Activated CD4-positive, alpha-beta T cell treated with anti-CD3 and anti-CD28 coated beads, Interleukin-2, amount 50 U/mL, for 48 hours (primary cell): ENCODE data around the gene AOPEP.
"Not testable (repeated sequence)": the region's sequence is repeated elsewhere in the genome, so short reads cannot be mapped to it uniquely, and the experiment has no call there.

Source experiments
- DNase-seq, 2 experiments: peaks; one replicate each; pipeline ENCODE4 v3.0.0-alpha.2; 2020

The AOPEP gene

GRCh38 chr9:95003689-95004410 lies 277.4 kb downstream of the AOPEP start:
- DNase-seq = peak; percentile 12 to 35

GRCh38 chr9:95004411-95005277 lies 278.1 kb downstream of the AOPEP start:
- DNase-seq = peak; percentile 41 to 49

- no peak for DNase-seq
Observed at GRCh38 chr9:95005278-95006143, 279.0 kb downstream of the AOPEP start.

- DNase-seq = no peak
Observed at GRCh38 chr9:95007226-95007869, 280.8 kb downstream of the AOPEP start.

GRCh38 chr9:95008151-95008771 lies 281.8 kb downstream of the AOPEP start:
- peak in 1 of 2 experiments; percentile 15 for DNase-seq

GRCh38 chr9:95009459-95009858 lies 283.0 kb downstream of the AOPEP start:
- no peak for DNase-seq

GRCh38 chr9:95010431-95010838 lies 283.9 kb downstream of the AOPEP start:
- no peak for DNase-seq

GRCh38 chr9:95012035-95012708 lies 285.7 kb downstream of the AOPEP start:
- DNase-seq = no peak

- no peak for DNase-seq
Observed at GRCh38 chr9:95012902-95013301, 286.4 kb downstream of the AOPEP start.

- DNase-seq = no peak
Observed at GRCh38 chr9:95014917-95015316, 288.4 kb downstream of the AOPEP start.

- no peak for DNase-seq
Observed at GRCh38 chr9:95015569-95015968, 289.1 kb downstream of the AOPEP start.

GRCh38 chr9:95017062-95017461 lies 290.6 kb downstream of the AOPEP start:
- no peak for DNase-seq

GRCh38 chr9:95017661-95018060 lies 291.2 kb downstream of the AOPEP start:
- no peak for DNase-seq

GRCh38 chr9:95018099-95018936 lies 291.8 kb downstream of the AOPEP start:
- DNase-seq = no peak

- not testable (repeated sequence) for DNase-seq
Observed at GRCh38 chr9:95020644-95021043, 294.1 kb downstream of the AOPEP start.

GRCh38 chr9:95021166-95021886 lies 294.8 kb downstream of the AOPEP start:
- no peak for DNase-seq

- no peak for DNase-seq
Observed at GRCh38 chr9:95022657-95023056, 296.2 kb downstream of the AOPEP start.

- DNase-seq = no peak
Observed at GRCh38 chr9:95023217-95024003, 296.9 kb downstream of the AOPEP start.

GRCh38 chr9:95024097-95024671 lies 297.7 kb downstream of the AOPEP start:
- DNase-seq = no peak
